HepG2 (cell line): ENCODE measurements around the gene C19orf44. TPM values are rescaled to one million over a fixed set of nuclear protein-coding genes. Genes with fewer than 3 reads are reported as not detected.

Experiments used
- DRAP1 ChIP-seq: IDR thresholded peaks from 2 replicates; pipeline ENCODE4 v1.6.1; 2016; ENCODE audit warnings: missing genetic modification reagents, missing compliant biosample characterization
- ESRRA ChIP-seq: sonication (generic); formaldehyde crosslinking; IDR thresholded peaks from 2 replicates; pipeline ENCODE4 v1.5.1; 2020; ENCODE audit warnings: mild to moderate bottlenecking, low read depth, missing genetic modification reagents
- GLI4 ChIP-seq: sonication (generic); formaldehyde crosslinking; IDR thresholded peaks from 2 replicates; pipeline ENCODE4 v1.5.1; 2020; ENCODE audit warnings: missing genetic modification reagents, mild to moderate bottlenecking, moderate library complexity, borderline replicate concordance
- HMGXB4 ChIP-seq, 2 experiments: sonication (generic) in 1 of 2; formaldehyde crosslinking in 1 of 2; IDR thresholded peaks; 2 replicates each; pipeline versions ENCODE4 v1.4.0 to v1.6.1; 2018 to 2020; ENCODE audit warnings: missing genetic modification reagents in 2 of 2, borderline replicate concordance in 1 of 2, low read depth in 1 of 2, mild to moderate bottlenecking in 1 of 2, missing biosample characterization in 1 of 2
- KLF16 ChIP-seq, 2 experiments: sonication (generic) in 1 of 2; formaldehyde crosslinking in 1 of 2; IDR thresholded peaks; 2 replicates each; pipeline versions ENCODE4 v1.6.1 to v1.8.0; 2016 to 2023; ENCODE audit warnings: missing genetic modification reagents in 2 of 2, missing compliant biosample characterization in 1 of 2
- KMT2B ChIP-seq: IDR thresholded peaks from 2 replicates; pipeline ENCODE4 v1.6.1; 2016; ENCODE audit warnings: missing genetic modification reagents, missing compliant biosample characterization
- PHF20 ChIP-seq: sonication (generic); formaldehyde crosslinking; IDR thresholded peaks from 2 replicates; pipeline ENCODE4 v1.5.0; 2020; ENCODE audit warnings: mild to moderate bottlenecking, missing genetic modification reagents
- SP5 ChIP-seq: IDR thresholded peaks from 2 replicates; pipeline ENCODE4 v1.6.1; 2016; ENCODE audit warnings: low read depth, borderline replicate concordance
- TFAP4 ChIP-seq: sonication (generic); IDR thresholded peaks from 2 replicates; pipeline ENCODE4 v1.6.1; 2016; ENCODE audit warnings: low read depth, borderline replicate concordance
- TSC22D2 ChIP-seq: sonication (generic); formaldehyde crosslinking; IDR thresholded peaks from 2 replicates; pipeline ENCODE4 v1.5.1; 2020; ENCODE audit warnings: missing genetic modification reagents, mild to moderate bottlenecking, borderline replicate concordance
- ZBTB7A ChIP-seq: sonication (generic); formaldehyde crosslinking; IDR thresholded peaks from 2 replicates; pipeline ENCODE4 v1.8.0; 2022; ENCODE audit warnings: mild to moderate bottlenecking, missing genetic modification reagents
- ZFY ChIP-seq: sonication (generic); formaldehyde crosslinking; IDR thresholded peaks from 2 replicates; pipeline ENCODE4 v1.4.0; 2020; ENCODE audit warnings: missing genetic modification reagents
- ZNF12 ChIP-seq: sonication (generic); formaldehyde crosslinking; IDR thresholded peaks from 2 replicates; pipeline ENCODE4 v1.5.0; 2020; ENCODE audit warnings: missing genetic modification reagents
- ZNF143 ChIP-seq: sonication (generic); formaldehyde crosslinking; IDR thresholded peaks from 2 replicates; pipeline ENCODE4 v1.4.0; 2020; ENCODE audit warnings: missing genetic modification reagents
- ZNF407 ChIP-seq: sonication (generic); formaldehyde crosslinking; IDR thresholded peaks from one replicate; pipeline ENCODE4 v1.5.1; 2020; ENCODE audit warnings: mild to moderate bottlenecking, missing genetic modification reagents; ENCODE audit errors: not compliant biosample characterization
- ZNF83 ChIP-seq: sonication (generic); formaldehyde crosslinking; IDR thresholded peaks from 2 replicates; pipeline ENCODE4 v1.4.0; 2020; ENCODE audit warnings: missing genetic modification reagents, mild to moderate bottlenecking, borderline replicate concordance
- polyA plus RNA-seq, 8 experiments: library from polyadenylated mRNA; depleted of rRNA in 3 of 8; stranded (reverse) in 7 of 8; unstranded in 1 of 8; fragments of >200 nt; fragmentation: Illumina TruSeq in 4 of 8; extraction: Trizol in 4 of 8; gene quantifications; 2 replicates each; pipeline versions ENCODE4 v1.2.1 to v1.2.3, GENCODE V29; 2011 to 2016; ENCODE audit warnings: low read depth in 4 of 8, missing spikeins in 1 of 8, mixed read lengths in 1 of 8; ENCODE audit not compliant: insufficient read depth in 1 of 8
- total RNA-seq, 5 experiments: library from RNA; depleted of rRNA; stranded (reverse); fragments of >200 nt; fragmentation: Illumina TruSeq; extraction: Trizol; gene quantifications; 2 replicates each; pipeline ENCODE4 v1.2.3, GENCODE V29; 2016; ENCODE audit warnings: low read depth in 1 of 5

The C19orf44 gene
- total and polyA plus RNA-seq, 2 of the 13 experiments (the other 11 are each of a cell fraction or from before 2014, with no cell fraction given) = 3.2 to 4.3 TPM

GRCh38 chr19:16542045-16542909, 46.1 kb downstream of the C19orf44 start, which contains the start of gene CHERP (continued):
- peak; percentile 64; the same call in 1 of the 2 replicates for TF ChIP-seq DRAP1 (CRISPR knock-in tag)
- peak; percentile 81; the same call in 1 of the 2 replicates for TF ChIP-seq GLI4 (CRISPR knock-in tag)
- TF ChIP-seq ZNF143 = peak; percentile 52; the same call in 1 of the 2 replicates
- 0 out of 2 replicates have a peak, but pooled peaks have one; percentile 35 for TF ChIP-seq SP5
- 0 out of 2 replicates have a peak, but pooled peaks have one; percentile 9 for TF ChIP-seq ZBTB7A (CRISPR knock-in tag)
- peak; percentile 83 for TF ChIP-seq KMT2B (CRISPR knock-in tag)
- TF ChIP-seq PHF20 (CRISPR knock-in tag) = peak; percentile 95
- peak; percentile 85 for TF ChIP-seq ZNF407 (CRISPR knock-in tag)
- peak; percentile 92 for TF ChIP-seq ZFY
- no peak; the same call in 1 of the 2 replicates for TF ChIP-seq ESRRA (CRISPR knock-in tag)
- no peak for TF ChIP-seq TFAP4
- TF ChIP-seq TSC22D2 = no peak
- no peak for TF ChIP-seq ZNF83 (CRISPR knock-in tag)
- 0 out of 2 replicates have a peak, but pooled peaks have one; percentile 8 for TF ChIP-seq ZNF12 (CRISPR knock-in tag)
- TF ChIP-seq KLF16 (CRISPR knock-in tag; IDR thresholded peaks at IDR 0.05) = peak in 1 of 2 experiments; percentile 71; a peak in 1 of 4 replicates
- TF ChIP-seq HMGXB4 (CRISPR knock-in tag; IDR thresholded peaks at IDR 0.05; ENCODE audit: borderline replicate concordance in 1 of 2, low read depth in 1 of 2) = peak; percentile 60 to 72; a peak in 2 of 4 replicates
